Stimulated activated memory B cell treated with anti-CD40 and anti-IgM and Interleukin-4, amounts not matched to agents 10 μg/mL and 1 μg/mL and 100 μg/mL, for 72 hours (primary cell): ENCODE results near the gene GRM4.
"Not testable (repeated sequence)": the region's sequence is repeated elsewhere in the genome, so short reads cannot be mapped to it uniquely, and the experiment has no call there.

Source experiments
- ATAC-seq: fragments of 150-1000 bp; cut with Tn5 transposase; 2 replicates; pipeline ENCODE4 v1.10.0; 2021
- H3K27ac Mint-ChIP-seq: one replicate; pipeline ENCODE4 v1.8.0; 2022; ENCODE audit warnings: mild to moderate bottlenecking, mixed read lengths
- H3K27me3 Mint-ChIP-seq: one replicate; pipeline ENCODE4 v1.8.0; 2022; ENCODE audit warnings: mixed read lengths
- H3K36me3 Mint-ChIP-seq: one replicate; pipeline ENCODE4 v1.8.0; 2022; ENCODE audit warnings: mixed read lengths
- H3K4me1 Mint-ChIP-seq: one replicate; pipeline ENCODE4 v1.8.0; 2022; ENCODE audit warnings: mixed read lengths
- H3K4me3 Mint-ChIP-seq: one replicate; pipeline ENCODE4 v1.8.0; 2022; ENCODE audit warnings: mild to moderate bottlenecking, moderate library complexity, mixed read lengths
- H3K9me3 Mint-ChIP-seq: one replicate; pipeline ENCODE4 v1.8.0; 2022; ENCODE audit warnings: mixed read lengths

Gene GRM4

DNA sequence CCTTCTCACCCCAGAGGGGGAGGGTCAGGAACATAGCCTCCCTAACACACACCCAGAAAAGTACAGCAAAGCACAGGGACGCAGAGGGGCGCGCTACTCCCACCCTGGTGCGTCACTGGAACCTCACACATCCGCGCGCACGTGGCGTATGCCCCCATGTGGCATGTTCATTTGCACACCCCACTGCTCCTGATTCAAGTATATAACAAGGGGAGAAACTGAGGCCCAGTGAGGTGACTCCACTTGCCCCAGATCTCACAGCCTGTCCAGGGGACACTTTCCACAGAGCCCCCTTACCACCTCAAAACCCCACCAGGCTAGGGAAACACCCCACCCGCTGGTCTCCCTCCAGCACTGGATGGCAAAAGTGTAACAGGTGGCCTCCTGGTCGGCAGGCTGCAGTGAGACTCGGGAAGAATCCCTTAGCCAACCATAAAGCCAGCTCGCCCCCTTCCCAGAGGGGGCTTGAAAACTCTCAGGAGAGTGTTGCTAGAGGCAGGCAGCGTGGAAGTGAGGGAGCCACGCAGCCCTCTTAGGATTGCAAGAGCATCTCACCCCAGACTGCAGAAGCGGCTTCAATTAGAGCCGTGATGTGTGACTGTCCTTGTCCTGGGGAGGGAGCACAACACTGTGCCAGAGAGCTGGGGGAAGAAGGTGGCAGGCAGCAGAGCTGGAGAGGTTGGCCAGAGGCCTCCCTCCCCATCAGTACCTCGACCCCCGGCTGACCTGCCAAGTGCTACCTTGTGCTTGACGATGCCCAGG lies at the start of gene GRM4:
Gene GRM4 (minus strand): TSS at position 67 of the 762 bp plus-strand sequence. CDS start 12,591 bp downstream, outside the sequence.
- Mint-ChIP-seq H3K4me3 (peak within 1 kb of the TSS; percentile 77), H3K27ac (no peak within 1 kb of the TSS), H3K36me3 (no peaks in the 10 kb centered on the region), H3K27me3 (peaks cover 84% of the 10 kb centered on the region), H3K9me3 (no peaks in the 10 kb centered on the region), H3K4me1 (peaks cover 31% of the 10 kb centered on the region)
- ATAC-seq, result no peak

DNA sequence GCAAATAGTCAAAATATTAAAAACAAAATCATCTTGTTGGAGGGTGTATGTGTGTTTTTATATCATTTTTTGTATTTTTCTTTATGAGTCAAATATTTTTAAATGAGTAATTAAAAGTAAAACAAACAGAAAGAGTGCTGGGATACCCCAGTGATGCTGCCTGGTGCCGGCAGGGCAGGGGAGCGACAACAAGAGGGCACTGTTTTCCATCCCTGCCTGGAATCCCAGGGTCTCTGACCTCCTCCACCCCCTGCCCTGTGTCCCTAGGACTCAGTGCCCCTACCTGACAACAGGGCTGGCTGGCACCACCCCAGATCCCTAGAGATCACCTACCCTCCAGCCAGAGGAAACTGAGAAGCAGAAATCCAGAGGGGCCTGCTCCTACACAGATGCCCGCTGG lies 48.9 kb upstream of the GRM4 start:
- H3K4me3 Mint-ChIP-seq, result no peak overlapping the region

DNA sequence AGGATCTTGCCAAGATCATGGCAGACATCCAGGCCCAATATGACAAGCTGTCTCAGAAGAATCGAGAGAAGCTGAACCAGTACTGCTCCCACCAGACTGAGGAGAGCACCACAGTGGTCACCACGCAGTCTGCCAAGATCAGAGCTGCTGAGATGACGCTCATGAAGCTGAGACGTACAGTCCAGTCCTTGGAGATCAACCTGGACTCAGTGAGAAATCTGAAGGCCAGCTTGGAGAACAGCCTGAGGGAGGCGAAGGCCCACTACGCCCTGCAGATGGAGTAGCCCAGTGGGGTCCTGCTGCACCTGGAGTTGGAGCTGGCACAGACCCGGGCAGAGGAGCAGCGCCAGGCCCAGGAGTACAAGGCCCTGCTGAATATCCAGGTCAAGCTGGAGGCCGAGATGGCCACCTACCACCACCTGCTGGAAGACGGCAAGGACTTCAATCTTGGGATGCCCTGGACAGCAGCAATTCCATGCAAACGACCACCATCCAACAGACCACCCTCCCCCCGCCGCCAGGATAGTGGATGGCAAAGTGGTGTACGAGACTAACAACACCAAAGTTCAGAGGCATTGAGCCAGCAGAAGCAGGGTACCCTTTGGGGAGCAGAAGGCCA lies 44.7 kb upstream of the GRM4 start:
- Mint-ChIP-seq H3K36me3 (no peaks in the 10 kb centered on the region), H3K27ac (peak overlapping the region; percentile 72), H3K4me3 (no peak overlapping the region), H3K4me1 (peaks cover 15% of the 10 kb centered on the region), H3K27me3 (no peaks in the 10 kb centered on the region), H3K9me3 (no peaks in the 10 kb centered on the region)
- ATAC-seq, result no peak

More for the DNA sequence above, 48.9 kb upstream of the GRM4 start:
- Mint-ChIP-seq H3K27ac (no peak overlapping the region), H3K36me3 (no peaks in the 10 kb centered on the region), H3K9me3 (no peaks in the 10 kb centered on the region), H3K4me1 (peaks cover 21% of the 10 kb centered on the region), H3K27me3 (no peaks in the 10 kb centered on the region)
- ATAC-seq, result no peak

DNA sequence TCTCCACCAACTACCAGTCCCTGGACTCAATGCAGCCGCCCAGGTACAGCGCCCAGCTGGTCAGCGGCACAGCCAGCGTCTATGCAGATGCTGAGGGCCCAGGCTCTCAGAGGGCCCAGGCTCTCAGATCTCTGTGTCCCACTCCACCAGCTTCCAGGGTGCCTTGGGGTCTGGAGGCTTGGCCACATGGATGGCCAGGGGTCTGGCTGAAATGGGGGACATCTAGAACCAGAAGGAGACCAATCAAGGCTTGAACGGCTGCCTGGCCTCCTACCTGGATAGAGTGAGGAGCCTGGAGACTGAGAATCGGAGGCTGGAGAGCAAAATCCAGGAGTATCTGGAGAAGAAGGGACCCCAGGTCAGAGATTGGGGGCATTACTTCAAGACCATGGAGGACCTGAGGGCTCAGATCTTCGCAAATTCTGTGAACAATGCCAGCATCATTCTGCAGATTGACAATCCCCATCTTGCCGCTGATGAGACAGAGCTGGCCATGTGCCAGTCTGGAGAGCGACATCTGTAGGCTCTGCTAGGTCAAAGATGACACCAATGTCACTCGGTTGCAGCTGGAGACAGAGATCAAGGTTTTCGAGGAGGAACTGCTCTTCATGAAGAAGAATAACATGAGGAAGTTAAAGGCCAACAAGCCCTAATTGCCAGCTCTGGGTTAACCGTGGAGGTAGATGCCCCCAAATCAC lies 44.1 kb upstream of the GRM4 start:
- H3K36me3 Mint-ChIP-seq, result no peaks in the 10 kb centered on the region

DNA sequence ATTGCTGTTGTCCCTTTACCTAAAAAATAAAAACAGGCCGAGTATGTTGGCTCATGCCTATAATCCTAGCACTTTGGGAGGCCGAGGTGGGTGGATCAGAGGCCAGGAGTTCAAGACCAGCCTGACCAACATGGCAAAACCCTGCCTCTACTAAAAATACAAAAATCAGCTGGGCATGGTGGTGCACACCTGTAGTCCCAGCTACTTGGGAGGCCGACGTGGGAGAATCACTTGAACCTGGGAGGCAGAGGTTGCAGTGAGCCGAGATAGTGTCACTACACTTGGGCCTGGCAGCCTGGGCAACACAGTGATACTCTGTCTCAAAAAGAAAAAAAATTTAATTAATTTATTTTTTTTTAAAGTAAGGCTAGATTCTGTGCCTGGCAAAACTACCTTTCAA lies 38.8 kb upstream of the GRM4 start:
- peaks cover 28% of the 10 kb centered on the region for H3K4me1 Mint-ChIP-seq
- H3K27me3 Mint-ChIP-seq, ATAC-seq, H3K27ac Mint-ChIP-seq, H3K36me3 Mint-ChIP-seq, H3K4me3 Mint-ChIP-seq, H3K9me3 Mint-ChIP-seq: not testable (repeated sequence)

More for the DNA sequence above, 44.1 kb upstream of the GRM4 start:
- no peak overlapping the region for H3K4me3 Mint-ChIP-seq
- peak; percentile 92 for ATAC-seq
- peaks cover 15% of the 10 kb centered on the region for H3K4me1 Mint-ChIP-seq
- no peaks in the 10 kb centered on the region for H3K9me3 Mint-ChIP-seq
- H3K27ac Mint-ChIP-seq, result peak overlapping the region; percentile 72
- H3K27me3 Mint-ChIP-seq, result no peaks in the 10 kb centered on the region

DNA sequence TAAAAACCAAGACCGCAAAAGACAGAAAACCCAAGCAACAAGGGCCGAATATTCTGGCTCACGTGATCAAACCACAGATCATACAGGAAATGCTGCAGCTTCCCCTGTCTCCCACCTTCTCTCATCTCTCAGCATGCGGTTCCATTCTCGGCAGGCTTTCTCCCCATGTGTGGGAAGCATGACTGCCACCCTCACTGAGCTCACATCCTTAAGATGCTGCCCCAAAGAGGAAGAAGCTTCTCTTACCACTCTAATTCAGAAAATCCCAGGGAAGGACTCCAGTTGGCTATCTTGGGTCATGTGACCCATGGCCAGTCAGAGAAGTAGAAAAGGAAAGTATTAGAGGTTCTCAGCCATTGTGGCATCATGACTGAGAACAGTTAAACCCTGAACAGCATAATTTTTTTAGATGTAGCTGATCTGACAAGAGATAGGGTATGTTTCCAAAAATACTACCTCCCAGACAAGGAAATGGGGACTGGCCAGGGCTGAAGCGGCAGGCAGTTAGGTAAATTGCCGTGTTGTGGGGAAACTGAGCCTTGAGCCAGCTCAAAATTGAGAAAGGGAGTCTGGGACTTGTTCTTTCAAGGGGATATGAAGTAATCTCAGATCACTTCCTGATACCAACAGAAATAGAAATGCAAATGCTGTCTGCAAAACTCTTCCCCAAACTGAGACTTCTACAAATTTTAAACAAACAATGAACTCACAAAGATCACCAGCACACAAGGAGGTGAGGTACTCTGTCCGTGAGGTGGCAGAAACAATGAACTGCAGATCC lies 37.1 kb upstream of the GRM4 start:
- ATAC-seq, result peak; percentile 88
- peak overlapping the region; percentile 65 for H3K4me3 Mint-ChIP-seq
- H3K27ac Mint-ChIP-seq, result peak overlapping the region; percentile 76
- peaks cover 24% of the 10 kb centered on the region for H3K4me1 Mint-ChIP-seq
- peaks cover 5% of the 10 kb centered on the region for H3K9me3 Mint-ChIP-seq
- H3K27me3 Mint-ChIP-seq, result no peaks in the 10 kb centered on the region
- H3K36me3 Mint-ChIP-seq, result no peaks in the 10 kb centered on the region

DNA sequence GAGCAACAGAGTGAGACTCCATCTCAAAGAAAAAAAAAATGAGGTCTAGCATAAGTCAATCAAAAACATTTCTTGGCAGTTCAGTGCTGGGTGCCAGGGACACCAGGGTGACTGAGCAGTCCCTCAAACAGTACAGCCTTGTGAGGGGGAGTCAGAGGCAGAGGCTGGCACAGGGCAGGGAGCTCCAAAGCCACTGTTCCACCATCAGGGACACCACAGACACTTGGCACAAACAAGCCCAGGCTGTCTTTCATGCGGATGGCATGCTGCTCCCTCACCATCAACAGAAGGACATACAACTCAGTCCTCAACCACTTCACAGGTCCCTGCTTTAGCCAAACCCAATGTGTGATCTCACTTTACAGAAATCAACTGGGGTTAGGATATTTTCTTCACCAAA lies 36.0 kb upstream of the GRM4 start:
- H3K4me1 Mint-ChIP-seq, result peaks cover 24% of the 10 kb centered on the region
- peak overlapping the region; percentile 76 for H3K27ac Mint-ChIP-seq
- H3K9me3 Mint-ChIP-seq, result peaks cover 5% of the 10 kb centered on the region
- no peaks in the 10 kb centered on the region for H3K27me3 Mint-ChIP-seq
- peak overlapping the region; percentile 26 for H3K4me3 Mint-ChIP-seq
- no peaks in the 10 kb centered on the region for H3K36me3 Mint-ChIP-seq
- no peak for ATAC-seq

DNA sequence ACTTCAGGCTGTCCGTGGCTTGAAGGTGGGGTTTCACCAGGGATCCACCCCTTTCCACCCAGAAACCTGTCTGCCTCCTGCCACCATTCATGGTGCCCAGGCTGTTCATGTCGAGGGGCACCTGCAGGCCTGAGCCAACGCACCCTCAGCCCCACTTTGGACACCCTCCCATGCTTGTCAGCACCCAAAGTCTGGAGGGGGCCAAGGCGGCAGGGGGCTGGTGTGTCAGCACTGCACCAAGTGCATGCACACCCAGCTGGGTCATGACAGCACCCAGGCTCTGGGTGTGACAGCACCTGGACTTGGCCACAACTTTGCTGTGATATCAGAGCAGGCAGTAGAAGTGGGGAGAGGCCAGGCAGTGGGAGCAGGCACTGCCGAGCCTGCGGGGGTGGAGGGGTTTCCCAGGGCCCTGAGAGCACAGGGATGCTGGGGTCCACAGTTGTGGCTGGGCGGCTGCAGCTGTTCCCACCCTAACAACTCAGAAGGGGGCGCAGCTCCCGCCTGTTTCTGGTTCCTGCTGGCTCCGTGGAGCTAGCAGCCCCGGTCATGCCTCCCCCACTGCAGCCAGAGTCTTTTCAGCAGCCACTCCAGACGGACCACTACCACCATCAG lies 33.3 kb upstream of the GRM4 start:
- no peak for ATAC-seq
- Mint-ChIP-seq H3K27me3 (no peaks in the 10 kb centered on the region), H3K4me1 (peaks cover 24% of the 10 kb centered on the region), H3K4me3 (no peak overlapping the region), H3K36me3 (no peaks in the 10 kb centered on the region), H3K27ac (peak overlapping the region; percentile 19), H3K9me3 (peaks cover 5% of the 10 kb centered on the region)

DNA sequence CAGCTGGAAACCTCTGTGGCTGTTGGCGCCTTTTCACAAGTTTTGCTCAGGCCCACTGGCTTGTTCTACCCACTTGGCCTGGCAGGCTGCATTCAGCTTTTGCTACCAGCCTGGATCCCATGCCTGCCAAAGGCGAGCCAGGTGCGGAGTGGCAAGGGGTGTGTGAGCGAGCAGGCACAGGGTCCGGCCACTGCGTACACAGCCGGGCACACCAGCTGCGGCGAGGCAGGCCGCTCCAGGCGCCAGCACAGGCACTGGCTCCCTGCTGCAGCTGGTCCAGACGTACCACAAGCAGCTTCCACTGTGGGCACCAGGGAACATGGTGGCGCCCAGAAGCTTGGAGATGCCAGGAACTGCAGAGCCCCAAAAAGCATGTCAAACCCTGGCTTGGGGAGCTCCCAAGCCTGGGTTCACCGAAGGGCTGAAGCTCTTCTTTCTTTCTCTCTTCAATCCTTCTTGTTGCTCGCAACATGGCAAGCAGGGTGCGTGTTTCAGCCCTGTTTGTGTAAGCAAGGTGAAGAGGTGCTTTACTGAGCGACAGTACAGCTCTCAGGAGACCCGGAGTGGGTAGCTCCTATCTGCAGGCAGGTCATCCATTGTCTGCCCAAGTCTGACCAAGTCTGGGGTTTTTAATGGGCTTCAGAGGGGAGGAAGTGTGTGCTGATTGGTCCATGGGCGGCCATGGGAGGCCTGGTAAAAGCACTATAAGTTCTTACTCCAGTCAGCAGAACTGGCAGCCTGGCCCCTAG lies 32.6 kb upstream of the GRM4 start:
- Mint-ChIP-seq H3K4me1 (peaks cover 20% of the 10 kb centered on the region), H3K27me3 (no peaks in the 10 kb centered on the region), H3K9me3 (peaks cover 3% of the 10 kb centered on the region), H3K27ac (no peak overlapping the region), H3K36me3 (no peaks in the 10 kb centered on the region), H3K4me3 (no peak overlapping the region)
- ATAC-seq, result no peak

DNA sequence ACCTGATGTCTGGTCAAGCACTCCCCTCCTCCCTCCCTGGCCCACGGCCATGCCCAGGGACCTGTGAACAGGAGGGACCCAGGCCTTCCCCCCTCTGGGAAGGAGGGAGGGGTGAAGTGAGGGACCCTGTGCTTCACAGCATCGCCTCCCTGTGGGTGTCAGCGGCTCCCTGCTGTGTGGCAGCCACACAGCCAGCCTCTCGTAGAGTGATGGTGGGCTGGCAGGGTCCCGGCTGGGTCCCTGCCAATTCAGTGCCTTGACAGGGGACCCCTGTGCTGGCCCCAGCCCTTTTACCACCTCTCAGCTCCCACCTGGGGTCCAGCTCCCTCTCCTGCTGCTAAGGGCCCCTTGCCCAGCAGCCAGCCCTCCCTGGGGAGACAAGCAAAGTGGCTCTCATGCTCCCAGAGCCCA lies 31.3 kb upstream of the GRM4 start:
- no peak for ATAC-seq
- Mint-ChIP-seq H3K27ac (no peak overlapping the region), H3K4me1 (peaks cover 7% of the 10 kb centered on the region), H3K36me3 (no peaks in the 10 kb centered on the region), H3K9me3 (no peaks in the 10 kb centered on the region), H3K27me3 (no peaks in the 10 kb centered on the region), H3K4me3 (no peak overlapping the region)

DNA sequence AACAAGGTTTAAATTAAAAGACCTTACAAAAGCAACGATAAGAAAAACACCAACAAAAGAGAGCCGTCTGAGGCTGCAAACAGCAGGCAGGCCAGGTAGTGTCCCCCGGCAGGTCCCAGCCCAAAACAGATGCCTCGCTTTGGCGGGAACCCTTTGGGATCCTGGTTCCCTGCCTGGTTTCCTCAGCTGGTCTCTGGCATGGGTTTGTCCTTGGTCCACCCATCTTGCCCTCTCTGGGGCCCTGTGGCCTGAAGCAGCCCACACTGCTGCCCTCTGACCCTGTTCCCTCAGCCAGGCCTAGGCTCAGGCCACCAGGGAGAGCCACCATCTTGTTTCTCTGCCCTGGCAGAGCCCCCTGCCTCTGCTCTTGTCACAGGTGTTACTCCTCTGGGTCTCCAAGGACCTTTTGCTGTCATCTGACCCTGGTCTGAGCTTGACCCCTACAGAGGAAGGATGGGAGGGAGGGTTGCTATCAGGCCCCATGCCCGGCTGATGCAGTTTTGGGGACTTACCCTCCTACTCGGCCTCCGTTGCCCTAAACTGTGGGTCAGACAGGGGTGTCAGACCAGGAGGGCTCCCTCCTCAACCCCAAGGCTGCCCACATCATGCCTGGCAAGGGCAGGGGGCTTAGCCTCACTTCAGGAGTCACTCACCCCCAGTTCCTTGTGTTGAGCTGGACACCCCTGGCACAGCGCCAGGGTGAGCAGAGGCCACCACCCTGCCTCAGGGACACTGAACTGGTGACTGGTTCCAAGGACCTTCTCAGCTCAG lies 30.6 kb upstream of the GRM4 start:
- no peaks in the 10 kb centered on the region for H3K36me3 Mint-ChIP-seq
- peak; percentile 31 for ATAC-seq
- no peaks in the 10 kb centered on the region for H3K9me3 Mint-ChIP-seq
- H3K4me1 Mint-ChIP-seq, result no peaks in the 10 kb centered on the region
- H3K27ac Mint-ChIP-seq, result no peak overlapping the region
- no peaks in the 10 kb centered on the region for H3K27me3 Mint-ChIP-seq
- no peak overlapping the region for H3K4me3 Mint-ChIP-seq

DNA sequence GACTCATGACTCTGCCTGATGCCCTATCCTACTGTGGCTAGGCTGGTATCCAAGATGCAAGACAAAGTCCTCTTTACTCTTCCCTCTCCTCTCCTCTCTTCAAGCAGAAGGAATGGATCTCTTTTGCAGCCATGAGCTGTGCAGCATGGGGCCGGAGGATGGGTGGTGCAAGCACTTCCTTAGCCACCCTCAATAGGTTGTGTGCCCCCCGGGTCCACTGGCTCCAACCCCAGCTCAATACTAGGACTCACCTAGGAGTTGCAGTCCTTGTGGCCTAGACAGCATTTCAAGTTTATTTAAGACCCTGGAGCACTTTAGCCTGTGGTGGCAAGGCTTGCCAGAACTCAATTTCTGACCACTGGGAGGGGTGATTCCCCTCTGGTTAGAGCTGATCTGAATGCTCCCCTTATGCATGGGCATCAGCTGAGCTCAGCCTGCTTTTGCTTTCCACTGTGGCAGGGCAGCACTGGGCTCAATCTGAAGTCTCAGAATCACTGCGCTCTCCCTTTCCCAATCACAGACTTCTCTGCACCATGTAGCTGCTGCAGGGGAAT lies 29.0 kb upstream of the GRM4 start:
- no peaks in the 10 kb centered on the region for H3K9me3 Mint-ChIP-seq
- H3K4me1 Mint-ChIP-seq, result no peaks in the 10 kb centered on the region
- ATAC-seq, result no peak
- H3K27ac Mint-ChIP-seq, result no peak overlapping the region
- no peaks in the 10 kb centered on the region for H3K36me3 Mint-ChIP-seq
- H3K27me3 Mint-ChIP-seq, result no peaks in the 10 kb centered on the region
- H3K4me3 Mint-ChIP-seq, result no peak overlapping the region

DNA sequence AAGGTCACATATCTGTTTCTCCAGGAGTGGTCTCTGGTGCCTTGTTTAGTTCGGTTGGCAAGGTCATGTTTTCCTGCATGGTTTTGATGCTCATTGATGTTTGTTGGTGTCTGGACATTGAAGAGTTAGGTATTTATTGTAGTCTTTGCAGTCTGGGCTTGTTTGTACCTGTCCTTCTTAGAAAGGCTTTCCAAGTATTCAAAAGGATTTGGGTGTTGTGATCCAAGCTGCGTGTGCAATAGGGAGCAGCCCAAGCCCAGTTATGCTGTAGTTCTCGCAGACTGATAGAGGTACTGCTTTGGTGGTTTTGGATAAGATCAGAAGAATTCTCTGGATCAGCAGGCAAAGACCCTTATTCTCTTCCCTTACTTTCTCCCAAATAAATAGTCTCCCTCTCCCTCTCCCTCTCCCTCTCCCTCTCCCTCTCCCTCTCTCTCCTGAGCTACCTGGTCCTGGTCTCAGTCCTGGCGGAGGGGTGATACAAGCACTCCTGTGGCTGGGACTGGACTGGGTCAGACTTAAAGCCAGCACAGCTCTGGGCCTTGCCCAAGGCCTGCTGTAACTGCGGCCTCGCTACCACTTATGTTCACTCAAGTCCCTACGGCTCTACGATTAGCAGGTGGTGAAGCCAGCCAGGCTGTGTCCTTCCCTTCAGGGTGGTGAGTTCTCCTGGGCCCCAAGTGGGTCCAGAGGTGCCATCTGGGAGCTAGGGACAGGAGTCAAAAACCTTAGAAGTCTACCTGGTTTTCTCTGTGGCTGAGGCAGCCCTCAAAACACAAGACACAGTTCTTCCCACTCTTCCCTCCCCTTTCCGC lies 27.3 kb upstream of the GRM4 start:
- no peak for ATAC-seq
- no peaks in the 10 kb centered on the region for H3K4me1 Mint-ChIP-seq
- no peak overlapping the region for H3K27ac Mint-ChIP-seq
- H3K4me3 Mint-ChIP-seq, result no peak overlapping the region
- no peaks in the 10 kb centered on the region for H3K27me3 Mint-ChIP-seq
- no peaks in the 10 kb centered on the region for H3K9me3 Mint-ChIP-seq
- no peaks in the 10 kb centered on the region for H3K36me3 Mint-ChIP-seq
